Neural progenitor cell (in vitro differentiated cells): ENCODE data around the gene SPAG16. TPM values are rescaled to one million over a fixed set of nuclear protein-coding genes. Genes with fewer than 3 reads are reported as not detected.

Experiments
- DNase-seq: peaks from one replicate; pipeline ENCODE4 v3.0.0-alpha.2; 2016; ENCODE audit warnings: low spot score
- H2AFZ ChIP-seq: fragments of 200-600 bp; sonication (generic); replicated peaks from 2 replicates; pipeline ENCODE4 v1.6.1; 2016; ENCODE audit warnings: antibody characterized with exemption
- H3F3A ChIP-seq: fragments of 200-600 bp; sonication (generic); 2 replicates; pipeline ENCODE4 v1.6.1; 2016; ENCODE audit warnings: antibody characterized with exemption, low read depth
- H3K27ac ChIP-seq: fragments of 200-600 bp; sonication (generic); 2 replicates; pipeline ENCODE4 v1.5.1; 2016; ENCODE audit warnings: mild to moderate bottlenecking
- H3K27me3 ChIP-seq: fragments of 200-600 bp; sonication (generic); 2 replicates; pipeline ENCODE4 v1.6.1; 2016; ENCODE audit warnings: mild to moderate bottlenecking, moderate library complexity
- H3K36me3 ChIP-seq: fragments of 200-600 bp; sonication (generic); 2 replicates; pipeline ENCODE4 v1.5.1; 2016
- H3K4me1 ChIP-seq: fragments of 200-600 bp; sonication (generic); 2 replicates; pipeline ENCODE4 v1.6.1; 2016; ENCODE audit warnings: mixed run types
- H3K4me2 ChIP-seq: fragments of 200-600 bp; sonication (generic); 2 replicates; pipeline ENCODE4 v1.6.1; 2016
- H3K4me3 ChIP-seq: fragments of 200-600 bp; sonication (generic); 2 replicates; pipeline ENCODE4 v1.5.1; 2016
- H3K79me2 ChIP-seq: fragments of 200-600 bp; sonication (generic); 2 replicates; pipeline ENCODE4 v1.6.1; 2016; ENCODE audit warnings: low read depth
- H3K9ac ChIP-seq: fragments of 200-600 bp; sonication (generic); 2 replicates; pipeline ENCODE4 v1.6.1; 2016
- H3K9me3 ChIP-seq: fragments of 200-600 bp; sonication (generic); 2 replicates; pipeline ENCODE4 v1.5.1; 2016; ENCODE audit warnings: low read depth
- H4K20me1 ChIP-seq: fragments of 200-600 bp; sonication (generic); 2 replicates; pipeline ENCODE4 v1.6.1; 2016; ENCODE audit warnings: low read depth
- H3K27ac Mint-ChIP-seq: 3 replicates; pipeline ENCODE4 v1.8.0; 2021; ENCODE audit warnings: mixed read lengths
- H3K27me3 Mint-ChIP-seq: 2 replicates; pipeline ENCODE4 v1.8.0; 2022; ENCODE audit warnings: low read depth, mild to moderate bottlenecking, inconsistent platforms, moderate library complexity, mixed read lengths; ENCODE audit not compliant: insufficient read depth
- H3K36me3 Mint-ChIP-seq: 3 replicates; pipeline ENCODE4 v1.8.0; 2021; ENCODE audit warnings: mixed read lengths
- H3K4me1 Mint-ChIP-seq: 3 replicates; pipeline ENCODE4 v1.8.0; 2021; ENCODE audit warnings: mixed read lengths
- H3K4me3 Mint-ChIP-seq: 3 replicates; pipeline ENCODE4 v1.8.0; 2021; ENCODE audit warnings: mild to moderate bottlenecking, moderate library complexity, mixed read lengths
- H3K9me3 Mint-ChIP-seq: 3 replicates; pipeline ENCODE4 v1.8.0; 2020; ENCODE audit warnings: mixed read lengths
- CTCF ChIP-seq: fragments of 200-600 bp; sonication (generic); IDR thresholded peaks from 2 replicates; pipeline ENCODE4 v1.5.1; 2017; ENCODE audit warnings: antibody characterized with exemption, mild to moderate bottlenecking
- EZH2 ChIP-seq: fragments of 200-600 bp; sonication (generic); IDR thresholded peaks from 2 replicates; pipeline ENCODE4 v1.6.1; 2017; ENCODE audit warnings: antibody characterized with exemption, mild to moderate bottlenecking, moderate library complexity
- EZH2phosphoT487 ChIP-seq: fragments of 200-600 bp; sonication (generic); IDR thresholded peaks from 2 replicates; pipeline ENCODE4 v1.6.1; 2017; ENCODE audit warnings: antibody characterized with exemption
- total RNA-seq: library from RNA; depleted of rRNA; stranded (reverse); fragments of >200 nt; gene quantifications from 2 replicates; pipeline ENCODE4 v1.2.3, GENCODE V29; 2015; ENCODE audit warnings: low replicate concordance

Gene SPAG16
- total RNA-seq, 1 donor from 2014 or later, result 70.3 TPM

GRCh38 chr2:214220251-214220650 is 936.0 kb downstream of the SPAG16 start:
- Histone ChIP-seq H3K27ac (no peak overlapping the region), H4K20me1 (no peaks in the 10 kb centered on the region), H3K27me3 (no peaks in the 10 kb centered on the region), H3K4me1 (peaks cover 8% of the 10 kb centered on the region), H3K36me3 (no peaks in the 10 kb centered on the region), H3K79me2 (no peaks in the 10 kb centered on the region), H3K9me3 (no peaks in the 10 kb centered on the region), H3K9ac (no peak overlapping the region), H2AFZ (no peak overlapping the region), H3F3A (no peaks in the 10 kb centered on the region), H3K4me3 (no peak overlapping the region), H3K4me2 (no peak overlapping the region)
- DNase-seq, result no peak
- H3K4me1 Mint-ChIP-seq, result no peaks in the 10 kb centered on the region
- peaks cover 3% of the 10 kb centered on the region for H3K27me3 Mint-ChIP-seq
- H3K9me3 Mint-ChIP-seq, result no peaks in the 10 kb centered on the region
- H3K27ac Mint-ChIP-seq, result no peak overlapping the region
- no peak overlapping the region for H3K4me3 Mint-ChIP-seq
- TF ChIP-seq CTCF (no peak), EZH2 (no peak), EZH2phosphoT487 (no peak)
- H3K36me3 Mint-ChIP-seq, result no peaks in the 10 kb centered on the region

GRCh38 chr2:214226061-214226460 is 941.8 kb downstream of the SPAG16 start:
- Mint-ChIP-seq H3K4me3 (no peak overlapping the region), H3K36me3 (no peaks in the 10 kb centered on the region), H3K27ac (no peak overlapping the region), H3K27me3 (no peaks in the 10 kb centered on the region), H3K4me1 (no peaks in the 10 kb centered on the region), H3K9me3 (no peaks in the 10 kb centered on the region)
- Histone ChIP-seq H3K9ac (no peak overlapping the region), H3K27me3 (no peaks in the 10 kb centered on the region), H3K4me3 (no peak overlapping the region), H3K9me3 (no peaks in the 10 kb centered on the region), H3K27ac (no peak overlapping the region), H3F3A (no peaks in the 10 kb centered on the region), H3K4me2 (no peak overlapping the region), H3K79me2 (no peaks in the 10 kb centered on the region), H4K20me1 (no peaks in the 10 kb centered on the region), H3K36me3 (no peaks in the 10 kb centered on the region), H2AFZ (no peak overlapping the region), H3K4me1 (no peaks in the 10 kb centered on the region)
- no peak for TF ChIP-seq EZH2
- TF ChIP-seq EZH2phosphoT487, result no peak
- no peak for TF ChIP-seq CTCF
- no peak for DNase-seq

- TF ChIP-seq CTCF (no peak), EZH2 (no peak), EZH2phosphoT487 (no peak)
- H3K4me2 ChIP-seq, result no peak overlapping the region
- H2AFZ ChIP-seq, result no peak overlapping the region
- H3K27me3 ChIP-seq, result no peaks in the 10 kb centered on the region
- H3K36me3 Mint-ChIP-seq, result no peaks in the 10 kb centered on the region
- H3K9me3 ChIP-seq, result no peaks in the 10 kb centered on the region
- H3K4me1 Mint-ChIP-seq, result no peaks in the 10 kb centered on the region
- no peaks in the 10 kb centered on the region for H3K4me1 ChIP-seq
- no peaks in the 10 kb centered on the region for H3K79me2 ChIP-seq
- no peaks in the 10 kb centered on the region for H3K36me3 ChIP-seq
- H3K27ac ChIP-seq, result no peak overlapping the region
- H4K20me1 ChIP-seq, result no peaks in the 10 kb centered on the region
- no peak overlapping the region for H3K4me3 ChIP-seq
- DNase-seq, result no peak
- no peak overlapping the region for H3K27ac Mint-ChIP-seq
- no peak overlapping the region for H3K9ac ChIP-seq
- H3F3A ChIP-seq, result no peaks in the 10 kb centered on the region
- H3K4me3 Mint-ChIP-seq, result no peak overlapping the region
- H3K27me3 Mint-ChIP-seq, result peaks cover 2% of the 10 kb centered on the region
- H3K9me3 Mint-ChIP-seq, result peaks cover 3% of the 10 kb centered on the region
Observed at GRCh38 chr2:214232271-214232670, 948.0 kb downstream of the SPAG16 start.
